Amniotic epithelial cell (primary cell): Measurements from ENCODE around the gene CD44.

Experiments
- DNase-seq: peaks from one replicate; pipeline ENCODE4 v3.0.0-alpha.2; 2010; ENCODE audit warnings: low read depth

CD44 gene

GRCh38 chr11:35237860-35238715, 99.1 kb downstream of the CD44 start:
- peak; percentile 82 for DNase-seq

- no peak for DNase-seq
These were observed 99.9 kb downstream of the CD44 start for GRCh38 chr11:35238882-35239281.

DNA sequence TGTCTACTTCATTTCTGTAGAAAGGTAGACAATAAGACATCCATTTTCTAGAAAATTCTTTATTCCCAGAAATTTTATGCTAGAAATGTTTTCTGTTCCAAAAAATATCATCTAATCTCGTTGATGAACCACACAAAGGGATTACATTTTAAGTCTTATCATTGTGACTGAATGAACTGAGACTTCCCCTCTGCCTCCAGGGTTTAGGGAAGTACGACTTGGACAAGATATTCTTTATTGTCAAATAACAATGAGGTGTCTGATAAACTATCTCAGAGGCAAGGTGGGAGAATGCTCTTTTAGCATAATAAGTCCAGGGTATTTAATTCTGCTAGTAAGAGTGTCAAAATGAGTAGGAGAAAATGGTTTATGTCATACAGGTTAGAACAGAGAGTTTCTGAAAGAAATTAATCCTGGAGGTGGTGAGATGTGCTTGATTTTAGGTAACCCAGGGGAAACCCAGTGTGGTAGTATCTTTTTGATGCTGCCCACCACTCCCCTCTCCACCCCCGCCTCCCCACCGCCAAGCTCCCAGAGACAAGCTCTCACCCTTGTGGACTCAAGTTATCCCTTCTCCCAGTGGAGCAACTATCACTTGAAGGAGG, 100.6 kb downstream of the CD44 start:
- no peak for DNase-seq

GRCh38 chr11:35241083-35241482, 102.1 kb downstream of the CD44 start:
- no peak for DNase-seq

GRCh38 chr11:35241531-35241930, 102.6 kb downstream of the CD44 start:
- DNase-seq: no peak

GRCh38 chr11:35242412-35243242, 103.7 kb downstream of the CD44 start:
- no peak for DNase-seq

GRCh38 chr11:35243774-35244173, 104.8 kb downstream of the CD44 start:
- DNase-seq: no peak

DNA sequence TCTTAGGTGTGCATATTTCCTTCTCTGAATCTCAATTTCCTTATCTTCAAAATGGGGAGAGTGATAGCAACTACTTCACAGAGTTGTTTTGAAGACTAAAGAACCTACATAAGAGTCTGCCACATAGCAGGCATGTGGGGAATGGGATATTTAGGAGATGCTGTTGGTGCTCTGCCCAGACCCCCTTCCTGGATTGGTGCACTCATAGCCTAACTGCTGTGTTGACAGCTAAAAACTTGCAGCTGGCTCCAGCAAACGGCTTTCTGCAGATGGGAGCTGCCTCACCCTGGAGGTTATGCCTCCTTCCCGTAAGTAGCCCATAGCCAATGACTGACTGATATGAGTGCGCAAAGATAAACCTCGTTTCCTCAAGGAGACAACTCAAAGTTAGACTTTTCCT, 106.1 kb downstream of the CD44 start:
- DNase-seq: no peak

- DNase-seq: no peak
These were observed 106.8 kb downstream of the CD44 start for GRCh38 chr11:35245786-35246185.

- DNase-seq: peak; percentile 83
These were observed 107.8 kb downstream of the CD44 start for GRCh38 chr11:35246745-35247144.

DNA sequence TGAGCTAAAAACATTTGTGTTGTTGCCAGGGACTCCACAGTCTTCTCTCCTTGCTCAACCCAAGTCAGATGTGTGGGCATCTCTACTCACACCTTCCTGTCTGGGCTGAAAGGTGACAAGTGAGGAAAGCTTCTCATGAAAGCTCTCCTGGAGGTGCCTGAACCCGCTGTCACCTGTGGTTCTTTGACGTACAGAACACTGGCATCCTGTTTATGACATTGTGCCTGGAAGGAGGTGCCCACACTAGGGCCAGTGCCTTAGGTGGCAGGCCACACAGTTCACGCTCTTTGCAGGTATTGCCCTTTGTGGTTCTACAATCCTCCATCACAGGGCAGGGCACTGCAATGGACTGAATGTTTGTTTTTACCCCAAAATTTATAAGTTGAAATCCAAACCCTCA, 108.5 kb downstream of the CD44 start:
- no peak for DNase-seq

DNA sequence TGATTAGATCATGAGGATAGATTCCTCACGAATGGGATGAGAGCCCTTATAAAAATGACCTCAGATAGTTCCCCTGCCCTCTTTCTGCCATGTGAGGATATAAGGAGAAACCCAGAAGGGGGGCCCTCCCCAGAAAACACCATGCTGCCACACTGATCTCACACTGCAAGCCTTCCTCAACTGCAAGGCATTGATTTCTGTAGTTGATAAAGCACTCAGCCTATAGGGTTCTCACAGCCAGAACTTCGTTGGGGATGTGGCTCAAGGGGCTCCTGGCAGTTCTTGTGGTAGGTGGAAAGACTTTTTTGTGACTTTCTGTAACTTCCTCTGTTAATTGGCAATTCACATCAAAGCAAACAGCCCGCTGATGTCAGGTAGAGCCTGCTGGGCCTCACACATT, 108.9 kb downstream of the CD44 start:
- DNase-seq: no peak

- DNase-seq: peak; percentile 23
These were observed 109.8 kb downstream of the CD44 start for GRCh38 chr11:35248558-35249323.

DNA sequence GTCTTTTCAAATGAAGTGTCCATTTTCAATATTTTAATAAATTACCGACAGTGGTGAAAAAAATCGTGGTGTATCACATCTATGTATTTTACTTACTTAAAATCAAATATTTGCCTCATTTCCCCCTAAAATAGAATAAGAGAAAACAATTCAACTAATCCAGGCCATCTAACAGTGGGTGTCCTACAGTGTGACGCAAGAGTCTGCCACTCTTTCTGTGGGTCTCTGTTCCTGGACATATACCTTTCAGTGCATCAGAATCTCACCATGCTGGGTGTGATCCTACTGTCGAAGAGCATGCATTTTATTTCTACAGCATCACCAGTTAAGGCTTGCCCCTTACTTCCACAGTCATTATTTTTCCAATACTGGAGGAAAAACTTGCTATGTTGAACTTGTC, 111.2 kb downstream of the CD44 start:
- DNase-seq: no peak

DNA sequence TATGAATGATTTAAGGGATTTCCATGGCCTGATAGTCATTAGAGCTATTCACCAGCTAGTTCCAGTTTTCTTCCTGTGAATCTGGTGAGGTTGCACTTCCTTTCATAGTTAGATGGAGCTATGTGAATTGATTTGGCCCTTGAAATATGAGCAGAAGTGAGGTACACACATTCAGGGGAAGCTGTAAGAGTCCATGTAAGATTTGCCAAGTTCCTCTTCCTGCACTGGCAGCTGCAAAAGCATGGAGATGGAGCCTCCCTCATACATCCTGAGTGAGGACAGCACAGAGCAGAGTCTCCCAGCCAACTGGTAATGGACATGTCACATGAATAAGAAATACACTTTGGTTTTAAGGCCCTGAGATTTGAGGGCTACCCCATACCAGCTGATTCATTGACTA, 111.7 kb downstream of the CD44 start:
- no peak for DNase-seq

DNA sequence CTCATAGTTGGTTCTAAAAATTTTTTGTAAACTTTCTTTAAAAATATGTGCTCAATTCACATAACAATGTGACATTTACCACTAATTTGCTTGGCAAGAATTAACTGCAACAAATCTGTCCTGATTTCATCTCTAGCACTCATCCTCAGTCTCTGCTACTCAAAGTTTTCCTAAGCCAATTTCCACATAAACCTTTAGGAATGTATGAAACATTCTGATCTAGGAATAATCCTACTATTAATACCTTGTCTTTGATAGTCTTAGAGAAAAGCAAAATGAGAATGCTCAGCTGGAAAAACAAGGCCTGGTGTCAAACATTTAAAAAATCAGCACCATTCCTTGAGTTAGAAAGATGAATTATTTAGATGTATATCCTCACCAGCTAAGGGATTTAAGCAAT, 114.3 kb downstream of the CD44 start:
- DNase-seq: peak; percentile 21

DNA sequence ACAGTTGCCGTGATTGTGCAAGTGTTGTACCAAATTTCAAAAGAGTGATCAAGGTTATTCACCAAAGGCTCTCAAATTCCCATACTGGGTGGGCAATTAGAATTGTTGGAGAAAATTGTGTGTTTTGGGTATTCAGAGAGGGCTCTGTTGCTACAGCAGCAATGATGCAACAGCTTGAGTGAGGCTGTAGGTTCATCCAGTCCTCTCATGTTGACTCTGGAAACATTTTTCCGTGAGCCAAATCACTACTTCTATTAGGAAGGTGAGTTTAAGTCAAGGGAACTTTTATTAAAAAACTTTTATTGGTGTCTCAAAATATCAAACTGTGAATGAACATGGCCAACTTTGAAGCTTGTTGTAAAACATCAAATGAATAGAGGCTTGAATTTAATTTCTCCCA, 116.5 kb downstream of the CD44 start:
- DNase-seq: no peak

- no peak for DNase-seq
These were observed 117.3 kb downstream of the CD44 start for GRCh38 chr11:35256296-35256695.

DNA sequence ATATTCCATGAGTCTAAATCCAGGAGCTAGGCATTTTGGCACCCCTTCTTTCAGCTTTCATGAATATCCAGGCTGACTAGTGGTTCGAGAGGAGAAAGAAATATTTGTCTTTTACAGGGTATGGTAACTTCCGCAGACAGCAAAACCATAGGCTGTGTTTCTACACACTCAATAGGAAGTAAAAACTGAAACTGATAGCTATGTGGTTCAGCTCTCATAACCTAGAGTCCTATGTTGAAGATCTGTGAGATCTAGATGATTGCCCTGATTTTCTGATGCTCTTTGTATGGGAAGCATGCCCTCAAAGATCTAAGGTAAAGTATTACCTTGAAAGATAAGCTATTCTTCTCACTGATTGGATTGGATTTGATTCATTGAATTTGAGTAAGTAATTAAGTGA, 118.3 kb downstream of the CD44 start:
- DNase-seq: no peak

- DNase-seq: no peak
These were observed 120.6 kb downstream of the CD44 start for GRCh38 chr11:35259529-35259928.

GRCh38 chr11:35260342-35260985, 121.5 kb downstream of the CD44 start:
- DNase-seq: peak; percentile 87

- no peak for DNase-seq
These were observed 122.2 kb downstream of the CD44 start for GRCh38 chr11:35261197-35261596.
